K562 (cell line): ENCODE data around the gene DOK4. TPM values are rescaled to one million over a fixed set of nuclear protein-coding genes. Genes with fewer than 3 reads are reported as not detected.
A peak's percentile ranks its signal among the peaks of the same experiment; 100 is the strongest.

ENCODE experiments used
- ARID1B ChIP-seq: fragments of 450-650 bp; IDR thresholded peaks from 2 replicates; pipeline ENCODE4 v1.6.1; 2016; ENCODE audit warnings: antibody characterized with exemption, mild to moderate bottlenecking, inconsistent platforms
- ATF2 ChIP-seq: sonication (generic); formaldehyde crosslinking; IDR thresholded peaks from 2 replicates; pipeline ENCODE4 v1.8.1; 2022; ENCODE audit warnings: missing genetic modification reagents
- GABPB2 ChIP-seq: fragments of 250-450 bp; sonication (Bioruptor Pico); conservative IDR thresholded peaks from 2 replicates; pipeline ENCODE4 v1.5.1; 2021; ENCODE audit warnings: mild to moderate bottlenecking
- HMGN3 ChIP-seq: IDR thresholded peaks from 2 replicates; pipeline ENCODE4 v1.6.1; 2011; ENCODE audit warnings: borderline replicate concordance, low read depth, mild to moderate bottlenecking, mixed read lengths, low read length; ENCODE audit not compliant: insufficient read length; ENCODE audit errors: extremely low read depth
- HMGXB4 ChIP-seq: sonication (generic); formaldehyde crosslinking; IDR thresholded peaks from 2 replicates; pipeline ENCODE4 v1.8.1; 2023; ENCODE audit warnings: mild to moderate bottlenecking, missing genetic modification reagents
- IRF1 ChIP-seq: sonication (generic); formaldehyde crosslinking; IDR thresholded peaks from 2 replicates; pipeline ENCODE4 v1.8.0; 2022; ENCODE audit warnings: missing genetic modification reagents, mild to moderate bottlenecking, borderline replicate concordance
- KDM1A ChIP-seq, 2 experiments: fragments of 450-650 bp; IDR thresholded peaks; 2 replicates each; pipeline ENCODE4 v1.6.1; 2016; ENCODE audit warnings: mild to moderate bottlenecking in 2 of 2
- MTF1 ChIP-seq: fragments of 250-450 bp; sonication (Bioruptor Pico); IDR thresholded peaks from 2 replicates; pipeline ENCODE4 v1.9.0; 2021; ENCODE audit warnings: moderate library complexity, mild to moderate bottlenecking, inconsistent platforms, borderline replicate concordance
- NCOA6 ChIP-seq: fragments of 450-650 bp; IDR thresholded peaks from 2 replicates; pipeline ENCODE4 v1.6.1; 2017; ENCODE audit warnings: mild to moderate bottlenecking
- NELFE ChIP-seq: IDR thresholded peaks from 2 replicates; pipeline ENCODE4 v1.6.1; 2011; ENCODE audit warnings: mild to moderate bottlenecking; ENCODE audit not compliant: insufficient read depth, insufficient read length
- NFRKB ChIP-seq: fragments of 450-650 bp; IDR thresholded peaks from 2 replicates; pipeline ENCODE4 v1.6.1; 2016; ENCODE audit warnings: low read depth
- NR2C1 ChIP-seq, 2 experiments: fragments of 450-650 bp; IDR thresholded peaks; 2 replicates each; pipeline ENCODE4 v1.6.1; 2017; ENCODE audit warnings: mild to moderate bottlenecking in 2 of 2, antibody characterized with exemption in 1 of 2, inconsistent platforms in 1 of 2, missing compliant biosample characterization in 1 of 2, missing genetic modification characterization in 1 of 2
- POLR2H ChIP-seq: IDR thresholded peaks from 2 replicates; pipeline ENCODE4 v1.6.1; 2016; ENCODE audit warnings: missing genetic modification characterization, low read depth, mild to moderate bottlenecking, control low read depth, missing compliant biosample characterization, moderate library complexity
- PPARD ChIP-seq: fragments of 250-450 bp; sonication (Bioruptor Pico); IDR thresholded peaks from 2 replicates; pipeline ENCODE4 v1.8.0; 2022; ENCODE audit warnings: inconsistent platforms, mild to moderate bottlenecking, moderate library complexity
- RBFOX2 ChIP-seq: fragments of 200-400 bp; formaldehyde crosslinking; IDR thresholded peaks from 2 replicates; pipeline ENCODE4 v1.6.1; 2017; ENCODE audit warnings: low read depth, mild to moderate bottlenecking, low read length, moderate library complexity
- RBM34 ChIP-seq: fragments of 200-400 bp; formaldehyde crosslinking; IDR thresholded peaks from 2 replicates; pipeline ENCODE4 v1.6.1; 2018; ENCODE audit warnings: low read length, borderline replicate concordance; ENCODE audit not compliant: insufficient read depth
- SMAD4 ChIP-seq: fragments of 250-450 bp; sonication (Bioruptor Pico); conservative IDR thresholded peaks from 2 replicates; pipeline ENCODE4 v1.8.0; 2021; ENCODE audit warnings: inconsistent platforms, mild to moderate bottlenecking, moderate library complexity
- ZBTB8A ChIP-seq: fragments of 450-650 bp; IDR thresholded peaks from 2 replicates; pipeline ENCODE4 v1.6.1; 2018; ENCODE audit warnings: mild to moderate bottlenecking, moderate library complexity; ENCODE audit not compliant: partially characterized antibody
- ZNF124 ChIP-seq: sonication (generic); formaldehyde crosslinking; IDR thresholded peaks from 2 replicates; pipeline ENCODE4 v1.8.1; 2022; ENCODE audit warnings: missing genetic modification reagents
- ZNF165 ChIP-seq: fragments of 250-450 bp; sonication (Bioruptor Pico); IDR thresholded peaks from 2 replicates; pipeline ENCODE4 v1.4.0; 2020; ENCODE audit warnings: borderline replicate concordance
- ZNF277 ChIP-seq: fragments of 250-450 bp; sonication (Bioruptor Pico); IDR thresholded peaks from 2 replicates; pipeline ENCODE4 v1.8.0; 2022; ENCODE audit warnings: inconsistent platforms, mild to moderate bottlenecking, moderate library complexity, borderline replicate concordance
- ZNF282 ChIP-seq: sonication (generic); formaldehyde crosslinking; IDR thresholded peaks from 2 replicates; pipeline ENCODE4 v1.8.1; 2023; ENCODE audit warnings: missing genetic modification reagents
- polyA plus RNA-seq, 8 experiments: library from polyadenylated mRNA; depleted of rRNA in 4 of 8; stranded (reverse) in 5 of 8; unstranded in 3 of 8; fragments of >200 nt; fragmentation: Nextera tagmentation in 2 of 8; fragmentation: Illumina TruSeq in 1 of 8; extraction: Ambion mirVana in 2 of 8; extraction: Trizol in 1 of 8; gene quantifications; 2 replicates each; pipeline versions ENCODE4 v1.2.1 to v1.2.3, GENCODE V29; 2011 to 2014; ENCODE audit warnings: inconsistent platforms in 1 of 8, missing spikeins in 1 of 8
- total RNA-seq, 7 experiments: library from RNA; depleted of rRNA in 6 of 7; stranded (reverse); fragments of >200 nt in 6 of 7; fragmentation: Illumina TruSeq in 2 of 7; extraction: Trizol in 2 of 7; gene quantifications; 2 replicates each; pipeline versions ENCODE4 v1.2.1 to v1.2.3, GENCODE V29; 2011 to 2021; ENCODE audit warnings: low replicate concordance in 1 of 7

DOK4 gene
- total and polyA plus RNA-seq, 9 of the 15 experiments (the other 6 are each of a cell fraction or from before 2014, with no cell fraction given), result 0.10 to 14.4 (median 8.3) TPM

GRCh38 chr16:57462209-57462977 lies 23.9 kb downstream of the DOK4 start, which contains the start of gene POLR2C (continued):
- TF ChIP-seq HMGXB4 (CRISPR knock-in tag) (no peak), ZBTB8A (no peak), NFRKB (no peak), HMGN3 (peak; percentile 88), IRF1 (no peak), KDM1A (IDR thresholded peaks at IDR 0.05) (peak in 1 of 2 experiments; percentile 65; a peak in 3 of 4 replicates), PPARD (CRISPR knock-in tag) (no peak), RBFOX2 (peak; percentile 96), ZNF124 (CRISPR knock-in tag) (no peak), RBM34 (no peak), ZNF165 (CRISPR knock-in tag) (no peak), SMAD4 (peak; percentile 84), ARID1B (peak; percentile 33; the same call in 1 of the 2 replicates), ZNF277 (CRISPR knock-in tag) (no peak), NCOA6 (no peak), NR2C1 (IDR thresholded peaks at IDR 0.05) (peak; percentile 64; the same call in 1 of the 2 replicates), NR2C1 (tag; IDR thresholded peaks at IDR 0.05) (no peak), ZNF282 (CRISPR knock-in tag) (no peak), NELFE (no peak), POLR2H (tag) (peak; percentile 83), GABPB2 (CRISPR knock-in tag) (no peak), ATF2 (CRISPR knock-in tag) (no peak), MTF1 (CRISPR knock-in tag) (no peak)
